ENCODE data around the gene KCNT2. TPM values are rescaled to one million over a fixed set of nuclear protein-coding genes. Genes with fewer than 3 reads are reported as not detected.
A peak's percentile ranks its signal among the peaks of the same experiment; 100 is the strongest.

KCNT2 gene
- total and polyA plus RNA-seq, 9 of the 15 experiments (the other 6 are each of a cell fraction or from before 2014, with no cell fraction given): 0.13 to 0.73 (median 0.28) TPM

DNA sequence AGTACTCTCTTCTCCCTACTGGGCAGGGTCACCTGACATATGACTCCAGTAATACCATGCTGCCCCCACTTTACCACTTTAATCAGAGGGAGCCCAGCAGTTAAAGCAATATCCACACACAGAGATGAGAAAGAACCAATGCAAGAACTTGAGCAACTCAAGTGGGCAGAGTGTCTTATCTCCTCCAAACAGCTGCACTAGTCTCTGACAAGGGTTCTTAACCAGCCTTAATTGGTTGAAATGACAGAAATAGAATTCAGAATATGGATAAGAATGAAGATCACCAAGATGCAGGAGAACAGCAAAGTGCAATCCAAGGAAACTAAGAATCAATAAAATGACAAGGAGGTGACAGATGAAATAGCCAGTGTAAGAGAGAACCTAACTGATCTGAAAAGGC, 91.0 kb downstream of the KCNT2 start (continued):
- TF ChIP-seq, protein P1, sequence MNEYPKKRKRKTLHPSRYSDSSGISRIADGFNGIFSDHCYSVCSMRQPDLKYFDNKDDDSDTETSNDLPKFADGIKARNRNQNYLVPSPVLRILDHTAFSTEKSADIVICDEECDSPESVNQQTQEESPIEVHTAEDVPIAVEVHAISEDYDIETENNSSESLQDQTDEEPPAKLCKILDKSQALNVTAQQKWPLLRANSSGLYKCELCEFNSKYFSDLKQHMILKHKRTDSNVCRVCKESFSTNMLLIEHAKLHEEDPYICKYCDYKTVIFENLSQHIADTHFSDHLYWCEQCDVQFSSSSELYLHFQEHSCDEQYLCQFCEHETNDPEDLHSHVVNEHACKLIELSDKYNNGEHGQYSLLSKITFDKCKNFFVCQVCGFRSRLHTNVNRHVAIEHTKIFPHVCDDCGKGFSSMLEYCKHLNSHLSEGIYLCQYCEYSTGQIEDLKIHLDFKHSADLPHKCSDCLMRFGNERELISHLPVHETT (CRISPR knock-in tag; conservative IDR thresholded peaks at IDR 0.05 in 1 of 2, IDR thresholded peaks at IDR 0.05 in 1 of 2): 0 out of 4 replicates have a peak, but pooled peaks of 1 of the 2 experiments have one; percentile 37
- TF ChIP-seq, protein P2, sequence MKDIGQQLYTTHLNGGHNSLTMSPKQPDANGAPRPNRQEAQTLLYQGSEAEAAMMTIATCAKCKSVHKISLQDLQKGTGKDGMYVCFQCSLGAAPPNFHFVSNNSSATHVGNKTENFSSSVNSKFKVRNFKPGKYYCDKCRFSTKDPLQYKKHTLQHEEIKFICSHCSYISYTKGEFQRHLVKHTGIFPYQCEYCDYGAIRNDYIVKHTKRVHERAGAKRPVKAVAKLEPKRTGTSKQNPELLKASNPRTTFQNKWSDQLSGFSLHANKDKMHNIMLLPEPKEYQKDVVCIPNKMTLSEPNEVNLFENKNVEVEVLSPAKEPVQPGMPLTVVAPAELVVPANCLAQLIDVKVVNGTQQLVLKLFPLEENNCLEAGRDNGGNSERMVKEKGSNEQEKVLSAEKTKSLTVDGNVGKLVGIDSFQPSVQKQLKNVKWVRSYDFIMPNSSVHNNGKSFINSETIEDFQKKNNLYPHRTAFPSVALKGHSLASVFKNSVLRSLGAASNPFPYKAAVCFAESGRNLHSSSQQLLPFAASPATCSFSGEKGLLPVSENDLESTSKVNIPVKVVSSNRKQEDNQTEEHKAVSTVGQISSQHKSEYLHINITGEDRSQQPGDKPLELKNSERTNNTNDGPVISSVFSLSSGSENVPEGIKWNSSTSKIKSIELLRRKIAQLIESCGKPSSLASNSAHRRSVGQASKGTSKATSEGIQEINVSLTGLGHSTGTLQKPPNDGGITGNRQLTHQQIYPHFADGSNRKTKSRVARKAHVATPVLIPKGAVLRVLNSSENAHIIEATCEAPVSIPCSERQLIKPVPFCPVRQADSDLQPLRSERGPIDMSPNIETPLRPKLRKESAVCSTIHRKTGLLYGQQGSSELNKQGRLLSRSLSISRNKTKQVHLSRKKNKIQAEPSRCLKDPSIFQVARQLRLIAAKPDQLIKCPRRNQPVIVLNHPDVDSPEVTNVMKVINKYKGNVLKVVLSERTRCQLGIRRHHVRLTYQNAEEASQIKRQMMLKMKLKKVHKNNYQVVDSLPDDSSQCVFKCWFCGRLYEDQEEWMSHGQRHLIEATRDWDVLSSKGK (CRISPR knock-in tag; IDR thresholded peaks at IDR 0.05): no peak
- TF ChIP-seq NCOR1 (IDR thresholded peaks at IDR 0.05) (peak; percentile 81), DACH1 (IDR thresholded peaks at IDR 0.05; ENCODE audit: partially characterized antibody) (peak; percentile 70), CEBPB (tag; IDR thresholded peaks at IDR 0.05) (peak; percentile 90), FOSL1 (tag; conservative IDR thresholded peaks at IDR 0.05) (peak; percentile 50), PURB (CRISPR knock-in tag; IDR thresholded peaks at IDR 0.05; ENCODE audit: low read depth) (no peak), LEF1 (IDR thresholded peaks at IDR 0.05) (peak; percentile 63), KDM1A (IDR thresholded peaks at IDR 0.05) (peak in 1 of 2 experiments; percentile 57; a peak in 3 of 4 replicates), CEBPG (CRISPR knock-in tag; IDR thresholded peaks at IDR 0.05) (peak; percentile 31; the same call in 1 of the 2 replicates), CEBPG (tag; conservative IDR thresholded peaks at IDR 0.05 in 1 of 2, IDR thresholded peaks at IDR 0.05 in 1 of 2) (peak; percentile 51 to 80), SMARCA4 (IDR thresholded peaks at IDR 0.05) (peak; percentile 90)
- TF ChIP-seq, protein P3, sequence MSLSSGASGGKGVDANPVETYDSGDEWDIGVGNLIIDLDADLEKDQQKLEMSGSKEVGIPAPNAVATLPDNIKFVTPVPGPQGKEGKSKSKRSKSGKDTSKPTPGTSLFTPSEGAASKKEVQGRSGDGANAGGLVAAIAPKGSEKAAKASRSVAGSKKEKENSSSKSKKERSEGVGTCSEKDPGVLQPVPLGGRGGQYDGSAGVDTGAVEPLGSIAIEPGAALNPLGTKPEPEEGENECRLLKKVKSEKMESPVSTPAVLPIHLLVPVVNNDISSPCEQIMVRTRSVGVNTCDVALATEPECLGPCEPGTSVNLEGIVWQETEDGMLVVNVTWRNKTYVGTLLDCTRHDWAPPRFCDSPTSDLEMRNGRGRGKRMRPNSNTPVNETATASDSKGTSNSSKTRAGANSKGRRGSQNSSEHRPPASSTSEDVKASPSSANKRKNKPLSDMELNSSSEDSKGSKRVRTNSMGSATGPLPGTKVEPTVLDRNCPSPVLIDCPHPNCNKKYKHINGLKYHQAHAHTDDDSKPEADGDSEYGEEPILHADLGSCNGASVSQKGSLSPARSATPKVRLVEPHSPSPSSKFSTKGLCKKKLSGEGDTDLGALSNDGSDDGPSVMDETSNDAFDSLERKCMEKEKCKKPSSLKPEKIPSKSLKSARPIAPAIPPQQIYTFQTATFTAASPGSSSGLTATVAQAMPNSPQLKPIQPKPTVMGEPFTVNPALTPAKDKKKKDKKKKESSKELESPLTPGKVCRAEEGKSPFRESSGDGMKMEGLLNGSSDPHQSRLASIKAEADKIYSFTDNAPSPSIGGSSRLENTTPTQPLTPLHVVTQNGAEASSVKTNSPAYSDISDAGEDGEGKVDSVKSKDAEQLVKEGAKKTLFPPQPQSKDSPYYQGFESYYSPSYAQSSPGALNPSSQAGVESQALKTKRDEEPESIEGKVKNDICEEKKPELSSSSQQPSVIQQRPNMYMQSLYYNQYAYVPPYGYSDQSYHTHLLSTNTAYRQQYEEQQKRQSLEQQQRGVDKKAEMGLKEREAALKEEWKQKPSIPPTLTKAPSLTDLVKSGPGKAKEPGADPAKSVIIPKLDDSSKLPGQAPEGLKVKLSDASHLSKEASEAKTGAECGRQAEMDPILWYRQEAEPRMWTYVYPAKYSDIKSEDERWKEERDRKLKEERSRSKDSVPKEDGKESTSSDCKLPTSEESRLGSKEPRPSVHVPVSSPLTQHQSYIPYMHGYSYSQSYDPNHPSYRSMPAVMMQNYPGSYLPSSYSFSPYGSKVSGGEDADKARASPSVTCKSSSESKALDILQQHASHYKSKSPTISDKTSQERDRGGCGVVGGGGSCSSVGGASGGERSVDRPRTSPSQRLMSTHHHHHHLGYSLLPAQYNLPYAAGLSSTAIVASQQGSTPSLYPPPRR (CRISPR knock-in tag; IDR thresholded peaks at IDR 0.05; ENCODE audit: borderline replicate concordance): no peak
- TF ChIP-seq, protein P4, sequence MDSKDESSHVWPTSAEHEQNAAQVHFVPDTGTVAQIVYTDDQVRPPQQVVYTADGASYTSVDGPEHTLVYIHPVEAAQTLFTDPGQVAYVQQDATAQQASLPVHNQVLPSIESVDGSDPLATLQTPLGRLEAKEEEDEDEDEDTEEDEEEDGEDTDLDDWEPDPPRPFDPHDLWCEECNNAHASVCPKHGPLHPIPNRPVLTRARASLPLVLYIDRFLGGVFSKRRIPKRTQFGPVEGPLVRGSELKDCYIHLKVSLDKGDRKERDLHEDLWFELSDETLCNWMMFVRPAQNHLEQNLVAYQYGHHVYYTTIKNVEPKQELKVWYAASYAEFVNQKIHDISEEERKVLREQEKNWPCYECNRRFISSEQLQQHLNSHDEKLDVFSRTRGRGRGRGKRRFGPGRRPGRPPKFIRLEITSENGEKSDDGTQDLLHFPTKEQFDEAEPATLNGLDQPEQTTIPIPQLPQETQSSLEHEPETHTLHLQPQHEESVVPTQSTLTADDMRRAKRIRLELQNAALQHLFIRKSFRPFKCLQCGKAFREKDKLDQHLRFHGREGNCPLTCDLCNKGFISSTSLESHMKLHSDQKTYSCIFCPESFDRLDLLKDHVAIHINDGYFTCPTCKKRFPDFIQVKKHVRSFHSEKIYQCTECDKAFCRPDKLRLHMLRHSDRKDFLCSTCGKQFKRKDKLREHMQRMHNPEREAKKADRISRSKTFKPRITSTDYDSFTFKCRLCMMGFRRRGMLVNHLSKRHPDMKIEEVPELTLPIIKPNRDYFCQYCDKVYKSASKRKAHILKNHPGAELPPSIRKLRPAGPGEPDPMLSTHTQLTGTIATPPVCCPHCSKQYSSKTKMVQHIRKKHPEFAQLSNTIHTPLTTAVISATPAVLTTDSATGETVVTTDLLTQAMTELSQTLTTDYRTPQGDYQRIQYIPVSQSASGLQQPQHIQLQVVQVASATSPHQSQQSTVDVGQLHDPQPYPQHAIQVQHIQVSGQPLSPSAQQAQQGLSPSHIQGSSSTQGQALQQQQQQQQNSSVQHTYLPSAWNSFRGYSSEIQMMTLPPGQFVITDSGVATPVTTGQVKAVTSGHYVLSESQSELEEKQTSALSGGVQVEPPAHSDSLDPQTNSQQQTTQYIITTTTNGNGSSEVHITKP (IDR thresholded peaks at IDR 0.05; ENCODE audit: partially characterized antibody): peak; percentile 21
